ENCODE data around the gene DNAJC22. TPM values are rescaled to one million over a fixed set of nuclear protein-coding genes. Genes with fewer than 3 reads are reported as not detected.

Gene DNAJC22
- total RNA-seq, 2 donors from 2014 or later = 7.3 to 10.9 TPM

DNA sequence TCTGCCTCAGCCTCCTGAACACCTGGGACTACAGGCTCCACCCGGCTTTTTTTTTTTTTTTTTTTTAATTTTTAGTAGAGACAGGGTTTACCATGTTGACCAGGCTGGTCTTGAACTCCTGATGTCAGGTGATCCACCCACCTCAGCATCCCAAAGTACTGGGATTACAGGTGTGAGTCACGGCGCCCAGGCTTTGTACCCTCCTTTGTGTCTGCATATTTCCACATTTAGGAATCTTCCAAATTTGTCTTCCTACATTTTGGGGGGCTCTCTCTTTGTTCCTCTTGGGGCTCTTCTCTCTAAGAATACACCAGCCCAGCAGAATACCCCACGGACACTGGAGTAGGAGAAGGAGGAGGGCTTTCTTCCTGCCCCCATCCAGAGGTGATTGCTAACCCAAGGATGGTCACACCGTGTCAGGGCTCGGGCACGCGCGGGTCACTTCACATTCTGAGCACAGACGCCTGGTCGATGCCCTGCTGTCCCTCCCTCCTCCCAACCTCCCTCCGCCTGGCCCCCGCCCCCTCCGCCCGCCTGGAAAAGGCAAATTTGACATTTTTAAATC, 2.1 kb upstream of the DNAJC22 start:
- Histone ChIP-seq H3K4me1 (peaks cover 67% of the 10 kb centered on the region), H3K27me3 (peaks cover 0 to 14% of the 10 kb centered on the region in 2 donors)
- no peak for DNase-seq

GRCh38 chr12:49345051-49345824, 1.4 kb upstream of the DNAJC22 start:
- H3K27me3 ChIP-seq = peaks cover 0 to 14% of the 10 kb centered on the region in 2 donors
- no peaks in the 10 kb centered on the region for H3K9me3 ChIP-seq
- TF ChIP-seq, protein P1, sequence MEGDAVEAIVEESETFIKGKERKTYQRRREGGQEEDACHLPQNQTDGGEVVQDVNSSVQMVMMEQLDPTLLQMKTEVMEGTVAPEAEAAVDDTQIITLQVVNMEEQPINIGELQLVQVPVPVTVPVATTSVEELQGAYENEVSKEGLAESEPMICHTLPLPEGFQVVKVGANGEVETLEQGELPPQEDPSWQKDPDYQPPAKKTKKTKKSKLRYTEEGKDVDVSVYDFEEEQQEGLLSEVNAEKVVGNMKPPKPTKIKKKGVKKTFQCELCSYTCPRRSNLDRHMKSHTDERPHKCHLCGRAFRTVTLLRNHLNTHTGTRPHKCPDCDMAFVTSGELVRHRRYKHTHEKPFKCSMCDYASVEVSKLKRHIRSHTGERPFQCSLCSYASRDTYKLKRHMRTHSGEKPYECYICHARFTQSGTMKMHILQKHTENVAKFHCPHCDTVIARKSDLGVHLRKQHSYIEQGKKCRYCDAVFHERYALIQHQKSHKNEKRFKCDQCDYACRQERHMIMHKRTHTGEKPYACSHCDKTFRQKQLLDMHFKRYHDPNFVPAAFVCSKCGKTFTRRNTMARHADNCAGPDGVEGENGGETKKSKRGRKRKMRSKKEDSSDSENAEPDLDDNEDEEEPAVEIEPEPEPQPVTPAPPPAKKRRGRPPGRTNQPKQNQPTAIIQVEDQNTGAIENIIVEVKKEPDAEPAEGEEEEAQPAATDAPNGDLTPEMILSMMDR (IDR thresholded peaks at IDR 0.05) = no peak
- TF ChIP-seq POLR2A (IDR thresholded peaks at IDR 0.05) = no peak
- DNase-seq (peak; percentile 28 to 60 (median 53)), ATAC-seq (no peak)
- WGBS, 2 donors = 1% methylated on average over 20 to 59 of the region's 70 CpGs
- peaks cover 71% of the 10 kb centered on the region for H3K4me1 ChIP-seq
- no peak overlapping the region for H3K4me3 ChIP-seq
- no peak overlapping the region for H3K27ac ChIP-seq
- intact Hi-C loops (cut with DNase I) = no loop called here
- no peaks in the 10 kb centered on the region for H3K36me3 ChIP-seq (replicated peaks in 1 of 2; ENCODE audit: insufficient read depth in 1 of 2, low read depth in 2 of 2)

More for the DNA sequence above, 2.1 kb upstream of the DNAJC22 start:
- intact Hi-C loops (cut with DNase I) = no loop called here
- no peak overlapping the region for H3K4me3 ChIP-seq
- TF ChIP-seq, protein P1 (IDR thresholded peaks at IDR 0.05) = no peak
- TF ChIP-seq POLR2A (IDR thresholded peaks at IDR 0.05) = no peak
- no peak for ATAC-seq
- no peak overlapping the region for H3K27ac ChIP-seq
- no peaks in the 10 kb centered on the region for H3K36me3 ChIP-seq (replicated peaks in 1 of 2; ENCODE audit: insufficient read depth in 1 of 2, low read depth in 2 of 2)
- WGBS, 2 donors = 24 to 45% methylated on average over 14 to 15 of the region's 15 CpGs
- no peaks in the 10 kb centered on the region for H3K9me3 ChIP-seq

- TF ChIP-seq POLR2A (IDR thresholded peaks at IDR 0.05) = no peak
- TF ChIP-seq, protein P1 (IDR thresholded peaks at IDR 0.05) = no peak
- Histone ChIP-seq H3K27me3 (peaks cover 0 to 14% of the 10 kb centered on the region in 2 donors), H3K27ac (no peak overlapping the region), H3K4me3 (no peak overlapping the region), H3K9me3 (no peaks in the 10 kb centered on the region), H3K4me1 (peaks cover 71% of the 10 kb centered on the region), H3K36me3 (replicated peaks in 1 of 2; ENCODE audit: insufficient read depth in 1 of 2, low read depth in 2 of 2) (no peaks in the 10 kb centered on the region)
- ATAC-seq (no peak), DNase-seq (peak in 1 of 4 donors; percentile 16)
- intact Hi-C loops (cut with DNase I) = no loop called here
- 3 to 4% methylated on average over 57 to 61 of the region's 61 CpGs for WGBS, 2 donors
These were observed 646 bp upstream of the DNAJC22 start for GRCh38 chr12:49345825-49346658.

DNA sequence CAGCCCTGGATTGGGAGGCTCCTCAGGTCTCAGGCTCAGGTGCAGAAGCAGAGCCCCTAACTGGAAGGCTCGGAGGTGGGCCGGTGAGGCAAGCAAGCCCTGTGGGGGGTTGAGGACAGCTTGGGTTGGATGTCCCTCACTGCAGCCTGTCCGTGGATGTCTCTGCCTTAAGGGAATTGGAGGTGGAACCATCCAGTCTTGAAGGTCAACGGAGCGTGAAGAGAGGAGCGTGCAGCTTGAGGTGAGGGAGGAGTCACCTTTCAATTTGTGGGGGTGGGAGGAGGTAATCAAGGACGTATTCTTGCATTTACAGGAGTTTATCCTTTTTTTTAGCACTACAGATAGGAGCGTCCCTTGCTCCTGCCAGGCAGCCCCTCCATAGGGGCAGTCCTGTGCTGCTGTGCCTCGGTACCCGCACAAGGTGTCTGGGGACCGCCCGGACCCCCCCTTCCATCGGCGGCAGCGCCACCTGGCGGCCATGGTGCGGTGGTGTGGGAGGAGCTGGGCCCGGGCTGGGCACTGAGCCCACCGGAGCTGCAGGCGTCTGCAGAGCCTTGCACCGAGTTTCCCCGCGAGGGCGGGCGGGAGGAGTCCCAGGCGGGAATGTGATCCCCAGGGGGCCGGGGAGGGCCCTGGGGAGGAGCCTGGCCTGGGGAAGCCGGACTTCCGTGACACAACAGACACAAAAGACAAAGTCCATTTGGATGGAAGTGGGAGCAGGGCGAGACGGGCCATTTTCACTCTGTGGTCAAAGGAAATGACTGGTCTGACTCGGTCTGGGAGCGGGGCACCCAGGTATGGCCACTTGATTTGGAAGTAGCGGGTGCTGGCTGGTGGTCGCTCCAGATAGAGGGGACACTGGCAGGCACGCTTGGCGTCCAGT, 864 bp downstream of the DNAJC22 start:
- peaks cover 0 to 14% of the 10 kb centered on the region in 2 donors for H3K27me3 ChIP-seq
- DNase-seq (peak; percentile 93 to 97 (median 96)), ATAC-seq (peak; percentile 97)
- peak overlapping the region in 3 of 4 donors; percentile 38 to 52 (median 48) for H3K27ac ChIP-seq
- H3K9me3 ChIP-seq = no peaks in the 10 kb centered on the region
- intact Hi-C loops (cut with DNase I) = no loop called here
- peak; percentile 54 to 90 (median 84) for TF ChIP-seq POLR2A (IDR thresholded peaks at IDR 0.05)
- TF ChIP-seq, protein P1 (IDR thresholded peaks at IDR 0.05) = peak; percentile 94 to 98 (median 97)
- no peaks in the 10 kb centered on the region for H3K36me3 ChIP-seq (replicated peaks in 1 of 2; ENCODE audit: insufficient read depth in 1 of 2, low read depth in 2 of 2)
- peak overlapping the region in 1 of 2 donors; percentile 4 for H3K4me3 ChIP-seq
- 2 to 3% methylated on average over 14 to 36 of the region's 37 CpGs for WGBS, 2 donors
- peaks cover 64% of the 10 kb centered on the region for H3K4me1 ChIP-seq
